CD14-positive monocyte (primary cell): ENCODE data around the gene CHST14. TPM values are rescaled to one million over a fixed set of nuclear protein-coding genes. Genes with fewer than 3 reads are reported as not detected.

Source experiments
- DNase-seq, 3 donors: peaks; one replicate each; pipeline ENCODE4 v3.0.0-alpha.2; 2011 to 2022
- H2AFZ ChIP-seq: 2 replicates; pipeline ENCODE4 v1.6.0; 2012; ENCODE audit warnings: mild to moderate bottlenecking, low read depth, low read length, inconsistent platforms; ENCODE audit not compliant: insufficient read depth, poor library complexity, severe bottlenecking
- H3K27ac ChIP-seq, 2 donors: 1 replicate in 1 of 2; 2 replicates in 1 of 2; pipeline ENCODE4 v1.5.1; 2012 to 2013; ENCODE audit warnings: low read length in 2 of 2, control low read depth in 1 of 2, inconsistent platforms in 1 of 2, low read depth in 1 of 2, mild to moderate bottlenecking in 1 of 2
- H3K27me3 ChIP-seq, 2 donors: one replicate each; pipeline versions ENCODE4 v1.6.0 to v1.6.1; 2011 to 2013; ENCODE audit warnings: low read length in 2 of 2; ENCODE audit not compliant: control insufficient read depth in 2 of 2, insufficient read depth in 2 of 2
- H3K36me3 ChIP-seq, 2 donors: replicated peaks in 1 of 2; 1 replicate in 1 of 2; 2 replicates in 1 of 2; pipeline versions ENCODE4 v1.5.1 to v1.6.1; 2012 to 2013; ENCODE audit warnings: low read length in 2 of 2, control low read depth in 1 of 2, inconsistent platforms in 1 of 2, mild to moderate bottlenecking in 1 of 2; ENCODE audit not compliant: insufficient read depth in 2 of 2, control insufficient read depth in 1 of 2
- H3K4me1 ChIP-seq, 2 donors: 1 replicate in 1 of 2; 2 replicates in 1 of 2; pipeline versions ENCODE4 v1.5.1 to v1.6.1; 2012 to 2013; ENCODE audit warnings: low read length in 2 of 2, control low read depth in 1 of 2, inconsistent platforms in 1 of 2, mild to moderate bottlenecking in 1 of 2, moderate library complexity in 1 of 2; ENCODE audit not compliant: insufficient read depth in 2 of 2, control insufficient read depth in 1 of 2
- H3K4me2 ChIP-seq: replicated peaks from 2 replicates; pipeline ENCODE3; 2012; ENCODE audit warnings: low read length, moderate library complexity, mild to moderate bottlenecking; ENCODE audit not compliant: poor library complexity, severe bottlenecking; ENCODE audit errors: extremely low read depth
- H3K4me3 ChIP-seq, 3 experiments: fragments of 200-600 bp in 1 of 3; sonication (generic) in 1 of 3; replicated peaks in 1 of 3; 1 replicate in 2 of 3; 2 replicates in 1 of 3; pipeline ENCODE4 v1.5.1; 2011 to 2013; ENCODE audit warnings: low read length in 3 of 3, mild to moderate bottlenecking in 3 of 3, control low read depth in 2 of 3, low read depth in 2 of 3, inconsistent platforms in 1 of 3, moderate library complexity in 1 of 3
- H3K79me2 ChIP-seq: 2 replicates; pipeline ENCODE4 v1.6.0; 2012; ENCODE audit warnings: mild to moderate bottlenecking, control low read depth, inconsistent platforms, low read length, moderate library complexity; ENCODE audit not compliant: insufficient read depth
- H3K9ac ChIP-seq: 2 replicates; pipeline ENCODE4 v1.6.0; 2017; ENCODE audit warnings: low read length, mild to moderate bottlenecking; ENCODE audit not compliant: insufficient read depth, poor library complexity, severe bottlenecking
- H3K9me3 ChIP-seq, 2 donors: replicated peaks in 1 of 2; 1 replicate in 1 of 2; 2 replicates in 1 of 2; pipeline versions ENCODE4 v1.5.1 to v1.6.1; 2012 to 2013; ENCODE audit warnings: low read length in 2 of 2, control low read depth in 1 of 2; ENCODE audit not compliant: control insufficient read depth in 1 of 2, insufficient read depth in 1 of 2
- H4K20me1 ChIP-seq: 2 replicates; pipeline ENCODE4 v1.6.0; 2012; ENCODE audit warnings: mild to moderate bottlenecking, low read length, control low read depth, moderate library complexity; ENCODE audit not compliant: insufficient read depth
- H3K27ac Mint-ChIP-seq, 7 donors: one replicate each; pipeline ENCODE4 v1.8.0; 2020; ENCODE audit warnings: mild to moderate bottlenecking in 7 of 7, mixed read lengths in 7 of 7, moderate library complexity in 6 of 7, inconsistent platforms in 2 of 7
- H3K27me3 Mint-ChIP-seq, 3 donors: one replicate each; pipeline ENCODE4 v1.8.0; 2021 to 2022; ENCODE audit warnings: low read depth in 3 of 3, mild to moderate bottlenecking in 3 of 3, mixed read lengths in 3 of 3, moderate library complexity in 3 of 3, inconsistent platforms in 1 of 3
- H3K36me3 Mint-ChIP-seq, 2 donors: one replicate each; pipeline ENCODE4 v1.8.0; 2020; ENCODE audit warnings: mixed read lengths in 2 of 2, inconsistent platforms in 1 of 2, mild to moderate bottlenecking in 1 of 2
- H3K4me1 Mint-ChIP-seq: one replicate; pipeline ENCODE4 v1.8.0; 2020; ENCODE audit warnings: mild to moderate bottlenecking, mixed read lengths
- H3K4me3 Mint-ChIP-seq, 2 donors: one replicate each; pipeline ENCODE4 v1.8.0; 2020; ENCODE audit warnings: mild to moderate bottlenecking in 2 of 2, mixed read lengths in 2 of 2, moderate library complexity in 1 of 2
- H3K9me3 Mint-ChIP-seq, 7 donors: one replicate each; pipeline ENCODE4 v1.8.0; 2020 to 2022; ENCODE audit warnings: mixed read lengths in 7 of 7, mild to moderate bottlenecking in 6 of 7, moderate library complexity in 6 of 7, inconsistent platforms in 2 of 7
- WGBS: methylation state at CpG from one replicate; pipeline ENCODE4 v1.1.5; 2013; ENCODE audit warnings: missing lambda C conversion rate; ENCODE audit not compliant: insufficient coverage; 5-methylcytosine and 5-hydroxymethylcytosine counted together
- intact Hi-C, 2 donors: fragments of 100-400 bp; cut with micrococcal nuclease; formaldehyde crosslinking; loops; one replicate each; pipeline versions ENCODE4 v1.15.0 to v1.15.1; 2023
- polyA plus RNA-seq, 3 donors: library from polyadenylated mRNA; depleted of rRNA in 1 of 3; unstranded in 2 of 3; stranded (reverse) in 1 of 3; fragments of 300-500 nt in 2 of 3; fragments of >200 nt in 1 of 3; fragmentation: Illumina TruSeq in 2 of 3; gene quantifications; 1 replicate in 2 of 3; 2 replicates in 1 of 3; pipeline ENCODE4 v1.2.3, GENCODE V29; 2012 to 2021
- TF ChIP-seq, protein P1 (sequence below): fragments of 200-600 bp; IDR thresholded peaks from one replicate; pipeline ENCODE4 v1.8.0; 2022; ENCODE audit warnings: antibody characterized with exemption, mild to moderate bottlenecking

CHST14 gene
- polyA plus RNA-seq, 3 donors, result 0.85 to 5.2 (median 1.2) TPM

DNA sequence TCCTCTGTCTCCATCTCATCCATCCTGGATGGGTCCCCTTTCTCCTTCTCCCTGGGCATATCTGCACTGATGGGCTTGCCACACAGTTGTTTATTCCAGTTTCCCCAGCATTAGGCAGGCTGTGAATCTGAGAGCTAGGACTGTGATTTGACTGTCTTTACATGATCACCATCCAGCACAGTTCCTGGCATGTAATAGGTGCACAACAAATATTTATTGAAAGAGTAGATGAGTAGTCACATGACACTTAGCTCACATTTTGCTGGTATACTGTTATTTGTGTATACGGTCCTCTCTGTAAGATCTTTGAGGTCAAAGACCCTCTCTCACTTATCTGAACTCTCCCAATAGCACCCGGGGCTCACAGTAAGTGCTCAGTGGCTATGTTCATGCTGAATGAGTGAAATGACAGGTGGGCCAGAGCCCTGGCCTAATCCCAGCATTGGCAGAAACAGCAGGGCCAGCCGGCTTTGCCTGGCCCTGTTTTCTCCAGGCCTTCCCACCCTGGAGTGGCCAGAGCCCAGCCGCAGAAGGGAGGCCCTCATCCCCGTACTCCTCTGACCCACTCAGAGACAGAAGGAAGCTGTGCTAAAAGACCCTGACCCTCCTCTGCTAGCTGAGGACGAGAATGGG lies 46.2 kb upstream of the CHST14 start:
- H3K36me3 Mint-ChIP-seq, result peaks cover 2 to 6% of the 10 kb centered on the region in 2 donors
- H3K4me3 ChIP-seq, result no peak overlapping the region
- H3K9me3 ChIP-seq, result no peaks in the 10 kb centered on the region
- no peaks in the 10 kb centered on the region for H4K20me1 ChIP-seq
- peaks cover 0 to 4% (median 3%) of the 10 kb centered on the region in 3 donors for H3K27me3 Mint-ChIP-seq
- H3K27ac Mint-ChIP-seq, result no peak overlapping the region
- DNase-seq, result no peak
- TF ChIP-seq, protein P1, sequence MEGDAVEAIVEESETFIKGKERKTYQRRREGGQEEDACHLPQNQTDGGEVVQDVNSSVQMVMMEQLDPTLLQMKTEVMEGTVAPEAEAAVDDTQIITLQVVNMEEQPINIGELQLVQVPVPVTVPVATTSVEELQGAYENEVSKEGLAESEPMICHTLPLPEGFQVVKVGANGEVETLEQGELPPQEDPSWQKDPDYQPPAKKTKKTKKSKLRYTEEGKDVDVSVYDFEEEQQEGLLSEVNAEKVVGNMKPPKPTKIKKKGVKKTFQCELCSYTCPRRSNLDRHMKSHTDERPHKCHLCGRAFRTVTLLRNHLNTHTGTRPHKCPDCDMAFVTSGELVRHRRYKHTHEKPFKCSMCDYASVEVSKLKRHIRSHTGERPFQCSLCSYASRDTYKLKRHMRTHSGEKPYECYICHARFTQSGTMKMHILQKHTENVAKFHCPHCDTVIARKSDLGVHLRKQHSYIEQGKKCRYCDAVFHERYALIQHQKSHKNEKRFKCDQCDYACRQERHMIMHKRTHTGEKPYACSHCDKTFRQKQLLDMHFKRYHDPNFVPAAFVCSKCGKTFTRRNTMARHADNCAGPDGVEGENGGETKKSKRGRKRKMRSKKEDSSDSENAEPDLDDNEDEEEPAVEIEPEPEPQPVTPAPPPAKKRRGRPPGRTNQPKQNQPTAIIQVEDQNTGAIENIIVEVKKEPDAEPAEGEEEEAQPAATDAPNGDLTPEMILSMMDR, result no peak
- H3K79me2 ChIP-seq, result no peaks in the 10 kb centered on the region
- WGBS, result 100% methylated on average over 1 of the region's 6 CpGs
- no peak overlapping the region for H3K4me3 Mint-ChIP-seq
- no peak overlapping the region for H2AFZ ChIP-seq
- H3K9ac ChIP-seq, result no peak overlapping the region
- intact Hi-C loops, result loop anchor here in 1 of 2 donors (5.0 to 10.0 kb wide), 4 partner anchors 57 to 210 kb away; partner anchors contain the start of gene CCDC9B
- peaks cover 14 to 18% of the 10 kb centered on the region in 2 donors for H3K4me1 ChIP-seq
- H3K27ac ChIP-seq, result no peak overlapping the region
- peaks cover 0 to 2% (median 0%) of the 10 kb centered on the region in 7 donors for H3K9me3 Mint-ChIP-seq
- H3K4me1 Mint-ChIP-seq, result peaks cover 19% of the 10 kb centered on the region
- H3K36me3 ChIP-seq, result no peaks in the 10 kb centered on the region
- no peaks in the 10 kb centered on the region for H3K27me3 ChIP-seq
- no peak overlapping the region for H3K4me2 ChIP-seq

DNA sequence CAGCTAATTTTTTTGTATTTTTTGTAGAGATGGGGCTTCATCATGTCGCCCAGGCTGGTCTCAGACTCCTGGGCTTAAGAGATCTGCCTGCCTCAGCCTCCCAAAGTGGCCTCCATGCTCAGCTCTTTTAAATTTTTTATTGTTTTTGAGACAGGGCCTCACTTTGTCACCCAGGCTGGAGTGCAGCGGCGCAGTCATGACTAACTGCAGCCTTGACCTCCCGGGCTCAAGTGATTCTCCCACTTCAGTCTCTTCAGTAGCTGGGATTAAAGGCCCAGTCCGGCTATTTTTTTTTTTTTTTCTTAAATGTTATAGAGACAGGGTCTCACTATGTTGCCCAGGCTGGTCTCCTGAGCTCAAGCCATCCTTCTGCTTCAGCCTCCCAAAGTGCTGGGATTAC lies 45.1 kb upstream of the CHST14 start:
- Histone ChIP-seq H3K4me1 (peaks cover 14 to 16% of the 10 kb centered on the region in 2 donors), H3K27ac (no peak overlapping the region), H3K36me3 (no peaks in the 10 kb centered on the region), H3K9ac (no peak overlapping the region), H3K4me2 (no peak overlapping the region), H3K79me2 (no peaks in the 10 kb centered on the region), H2AFZ (no peak overlapping the region), H3K9me3 (no peaks in the 10 kb centered on the region), H3K27me3 (no peaks in the 10 kb centered on the region), H4K20me1 (no peaks in the 10 kb centered on the region), H3K4me3 (no peak overlapping the region)
- peaks cover 2% of the 10 kb centered on the region in 2 donors for H3K36me3 Mint-ChIP-seq
- peaks cover 0 to 4% (median 3%) of the 10 kb centered on the region in 3 donors for H3K27me3 Mint-ChIP-seq
- H3K27ac Mint-ChIP-seq, result no peak overlapping the region
- no peak for DNase-seq
- intact Hi-C loops, result loop anchor here in 1 of 2 donors (10.0 kb wide), 1 partner anchor 211 kb away; no protein-coding TSS in a partner anchor
- WGBS, result 100% methylated on average over 1 of the region's 5 CpGs
- peaks cover 0 to 3% (median 0%) of the 10 kb centered on the region in 7 donors for H3K9me3 Mint-ChIP-seq
- H3K4me1 Mint-ChIP-seq, result peaks cover 14% of the 10 kb centered on the region
- TF ChIP-seq, protein P1, result no peak
- no peak overlapping the region for H3K4me3 Mint-ChIP-seq
